ENCODE data around the gene KCNK7. TPM values are rescaled to one million over a fixed set of nuclear protein-coding genes. Genes with fewer than 3 reads are reported as not detected.
A peak's percentile ranks its signal among the peaks of the same experiment; 100 is the strongest.

The KCNK7 gene
- total RNA-seq, 1 experiment from 2014 or later, result not detected

DNA sequence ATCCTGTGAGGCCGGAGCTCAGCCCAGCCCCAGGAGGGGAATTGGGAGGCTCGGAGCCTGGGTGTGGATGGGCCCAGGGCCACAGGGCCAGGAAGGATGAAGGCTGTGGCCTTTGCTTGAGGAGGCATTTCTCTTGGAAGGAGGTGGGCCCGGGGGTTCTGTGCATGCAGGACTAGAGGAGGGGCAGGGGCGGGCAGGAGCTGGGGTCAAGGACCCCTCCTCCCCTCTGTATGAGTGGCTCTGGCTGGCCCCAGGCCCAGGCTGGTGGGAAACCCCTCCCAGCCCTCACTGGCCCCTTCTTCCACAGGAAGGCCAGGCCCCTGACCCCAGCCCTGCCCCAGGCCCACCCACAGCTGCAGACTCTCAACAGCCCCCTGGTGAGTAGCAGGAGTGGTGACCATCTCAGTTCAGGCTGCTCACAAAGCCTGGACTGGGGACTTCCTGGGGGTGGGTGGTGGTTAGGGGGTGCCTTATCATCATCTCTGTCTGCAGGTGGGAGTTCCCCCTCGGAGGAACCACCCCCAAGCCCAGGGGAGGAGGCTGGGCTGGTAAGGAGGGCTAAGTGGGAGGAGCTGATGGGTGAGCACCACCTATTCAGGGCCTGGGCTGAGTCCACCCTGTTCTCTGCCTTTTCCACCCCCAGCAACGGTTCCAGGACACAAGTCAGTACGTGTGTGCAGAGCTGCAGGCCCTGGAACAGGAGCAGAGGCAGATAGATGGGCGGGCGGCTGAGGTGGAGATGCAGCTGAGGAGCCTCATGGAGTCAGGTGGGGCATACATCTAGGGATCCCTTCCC, 6.0 kb downstream of the KCNK7 start:
- DNase-seq (ENCODE audit: low spot score), result no peak

DNA sequence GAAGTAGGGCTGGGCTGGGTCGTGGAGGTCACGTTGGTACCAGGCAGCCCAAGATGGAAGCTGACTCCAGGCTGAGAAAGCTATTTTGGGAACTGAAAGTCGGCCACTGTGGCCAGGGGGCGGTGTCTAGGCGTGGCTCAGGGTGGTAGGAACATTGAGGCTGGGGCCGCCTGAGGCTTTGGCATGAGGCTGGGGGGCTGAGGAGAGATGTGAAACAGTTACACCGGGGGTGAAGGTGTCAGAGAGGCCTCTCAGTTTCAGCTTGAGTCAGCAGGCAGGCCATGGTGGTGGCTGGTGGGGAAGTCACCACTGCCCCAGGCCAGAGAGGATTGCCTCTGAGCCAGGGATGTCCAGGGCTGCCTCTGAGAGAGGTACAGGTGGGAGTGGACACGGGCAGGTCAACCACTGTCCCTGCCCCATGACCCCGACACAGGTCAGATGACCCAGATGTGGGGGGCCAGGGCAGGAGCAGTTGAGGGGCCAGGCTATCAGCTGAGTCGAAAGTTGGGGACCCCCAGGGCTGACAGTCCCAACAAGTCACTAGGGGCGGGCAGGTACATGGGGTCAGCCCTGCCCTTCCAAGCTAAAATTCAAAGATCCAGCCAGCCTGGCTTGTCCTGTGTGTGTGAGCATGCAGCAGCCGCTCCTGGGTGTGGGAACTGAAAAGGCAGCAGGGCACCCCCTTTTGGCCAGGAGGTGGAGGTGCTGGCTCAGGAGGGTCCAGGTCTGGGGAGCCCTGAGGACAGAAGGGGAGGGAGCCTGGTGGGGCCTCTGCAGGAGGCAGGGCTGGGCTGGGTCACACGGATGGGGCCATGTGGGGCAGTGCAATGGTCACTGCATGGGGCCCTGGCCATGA, 7.2 kb downstream of the KCNK7 start:
- no peak for DNase-seq (ENCODE audit: low spot score)

DNA sequence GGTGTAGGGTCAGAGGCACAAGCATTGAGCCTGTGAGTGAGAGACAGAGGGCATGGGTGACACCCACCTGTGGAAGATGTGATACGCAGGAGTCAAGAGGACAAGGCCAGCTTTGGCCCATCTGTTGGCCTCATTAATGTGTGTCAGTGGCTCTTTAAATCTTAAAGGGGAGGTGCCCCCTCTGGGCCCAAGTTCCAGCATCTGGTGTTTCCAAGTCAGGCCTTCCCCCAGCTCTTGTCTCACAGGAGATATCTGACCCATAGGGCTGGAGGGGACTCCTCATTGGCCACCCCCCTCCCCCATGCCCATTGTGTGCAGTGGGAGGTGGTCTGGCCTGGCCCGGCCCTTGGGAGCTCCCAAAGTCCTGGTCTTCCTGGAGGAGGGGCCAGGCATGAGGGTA, 8.9 kb downstream of the KCNK7 start:
- no peak for DNase-seq (ENCODE audit: low spot score)

DNA sequence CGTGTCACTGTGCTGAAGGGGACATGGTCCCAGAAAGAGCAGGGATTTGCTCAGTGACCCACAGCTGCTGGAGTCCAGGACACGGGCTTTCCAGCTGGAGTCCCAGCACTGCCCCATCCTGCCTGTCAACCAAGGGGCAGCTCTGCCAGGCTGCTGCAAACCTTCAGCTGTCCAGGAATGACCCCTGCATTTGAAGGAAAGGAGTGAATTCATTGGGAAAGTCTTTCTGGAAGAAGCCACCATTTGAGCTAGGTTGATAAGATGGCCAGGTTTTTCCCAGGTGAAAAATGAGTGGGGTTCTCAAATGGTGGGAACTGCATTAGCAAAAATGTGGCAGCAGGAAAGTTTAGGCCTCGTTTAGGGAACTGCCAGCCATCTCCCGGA, 9.4 kb downstream of the KCNK7 start:
- no peak for DNase-seq (ENCODE audit: low spot score)

DNA sequence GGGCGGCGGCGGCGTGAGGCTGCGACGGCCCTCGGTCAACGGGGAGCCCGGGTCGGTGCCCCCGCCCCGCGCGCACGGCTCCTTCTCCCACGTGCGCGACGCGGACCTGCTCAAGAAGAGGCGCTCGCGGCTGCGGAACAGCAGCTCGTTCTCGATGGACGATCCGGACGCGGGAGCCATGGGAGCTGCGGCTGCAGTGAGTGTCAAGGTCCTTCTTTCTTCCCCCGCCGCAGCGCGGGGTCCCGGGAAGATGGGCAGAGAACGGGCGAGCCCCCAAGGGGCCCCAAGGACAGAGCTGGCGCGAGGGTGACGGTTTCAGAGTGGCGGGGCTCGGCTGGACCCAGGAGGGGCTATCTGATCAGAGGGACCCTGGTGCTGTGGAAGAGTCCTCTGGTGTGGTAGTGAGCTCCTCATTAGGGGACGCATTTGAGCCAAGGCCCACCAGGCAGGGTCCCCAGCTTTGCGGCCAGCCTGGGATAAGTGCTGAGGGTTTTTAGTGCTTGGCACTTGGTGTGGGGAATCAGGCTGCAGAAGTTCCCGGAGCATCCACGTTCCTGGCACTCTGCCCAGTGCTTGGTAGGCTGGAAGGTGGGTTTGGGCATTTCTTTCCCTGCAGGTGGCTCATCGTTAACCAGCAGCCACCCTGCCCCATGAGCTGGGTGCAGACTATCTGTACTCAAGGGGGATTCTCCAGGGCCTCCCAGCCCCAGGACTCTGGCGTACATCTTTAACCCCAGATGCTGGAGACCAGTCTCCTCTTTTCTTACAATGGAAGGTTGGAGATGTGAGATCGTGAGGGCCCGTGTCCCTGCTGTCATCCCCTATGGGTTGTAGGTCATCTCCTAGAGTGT, 10.0 kb downstream of the KCNK7 start:
- no peak for DNase-seq (ENCODE audit: low spot score)

DNA sequence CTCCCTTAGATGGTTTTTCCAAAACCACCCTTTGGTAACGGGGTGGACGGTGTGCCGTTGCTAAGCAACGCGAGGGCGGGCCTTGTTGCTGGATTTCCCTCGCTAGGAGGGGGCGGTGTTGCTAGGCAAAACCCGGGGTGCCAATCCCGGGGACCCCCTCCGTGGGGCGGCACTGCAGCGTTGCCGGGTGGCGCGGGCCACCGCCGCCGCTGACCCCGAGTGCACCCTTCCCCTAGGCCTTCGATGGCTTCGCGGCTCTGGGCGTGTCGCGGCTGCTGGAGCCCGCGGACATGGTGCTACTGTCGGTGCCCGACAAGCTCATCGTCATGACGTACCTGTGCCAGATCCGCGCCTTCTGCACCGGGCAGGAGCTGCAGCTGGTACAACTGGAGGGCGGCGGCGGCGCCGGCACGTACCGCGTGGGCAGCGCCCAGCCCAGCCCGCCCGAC, 10.9 kb downstream of the KCNK7 start:
- DNase-seq (ENCODE audit: low spot score), result no peak

DNA sequence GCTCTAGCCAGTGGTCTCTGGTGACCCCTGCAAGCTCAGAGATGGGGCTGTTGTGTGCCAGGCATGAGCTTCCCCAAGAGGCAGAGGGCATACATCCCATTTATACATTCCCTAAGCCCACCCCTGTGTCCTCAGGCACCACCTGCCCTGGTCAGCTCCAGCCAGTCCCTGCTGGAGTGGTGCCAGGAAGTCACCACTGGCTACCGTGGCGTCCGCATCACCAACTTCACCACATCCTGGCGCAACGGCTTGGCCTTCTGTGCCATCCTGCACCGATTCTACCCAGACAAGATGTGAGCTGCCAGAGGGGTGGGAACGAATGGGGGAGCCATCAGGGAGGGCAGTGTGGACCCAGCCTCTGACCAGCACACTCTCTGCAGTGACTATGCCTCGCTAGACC, 11.5 kb downstream of the KCNK7 start:
- no peak for DNase-seq (ENCODE audit: low spot score)

DNA sequence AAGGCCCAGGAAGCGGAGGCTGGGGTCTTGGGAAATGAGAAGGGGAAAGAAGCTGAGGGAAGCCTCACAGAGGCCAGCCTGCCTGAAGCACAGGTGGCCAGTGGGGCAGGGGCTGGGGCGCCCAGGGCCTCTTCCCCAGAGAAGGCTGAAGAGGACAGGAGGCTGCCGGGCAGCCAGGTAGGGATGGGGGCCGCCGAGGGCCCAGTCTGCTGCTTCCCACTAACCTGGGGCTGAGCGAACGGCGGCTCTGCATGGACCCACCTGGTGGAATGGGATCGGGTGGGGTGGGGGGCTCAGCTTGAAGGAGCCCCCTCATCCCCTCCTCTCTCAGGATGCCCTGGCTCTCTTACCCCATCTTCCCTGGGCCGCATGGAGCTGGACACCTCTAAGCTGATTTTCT, 12.0 kb downstream of the KCNK7 start:
- no peak for DNase-seq (ENCODE audit: low spot score)

DNA sequence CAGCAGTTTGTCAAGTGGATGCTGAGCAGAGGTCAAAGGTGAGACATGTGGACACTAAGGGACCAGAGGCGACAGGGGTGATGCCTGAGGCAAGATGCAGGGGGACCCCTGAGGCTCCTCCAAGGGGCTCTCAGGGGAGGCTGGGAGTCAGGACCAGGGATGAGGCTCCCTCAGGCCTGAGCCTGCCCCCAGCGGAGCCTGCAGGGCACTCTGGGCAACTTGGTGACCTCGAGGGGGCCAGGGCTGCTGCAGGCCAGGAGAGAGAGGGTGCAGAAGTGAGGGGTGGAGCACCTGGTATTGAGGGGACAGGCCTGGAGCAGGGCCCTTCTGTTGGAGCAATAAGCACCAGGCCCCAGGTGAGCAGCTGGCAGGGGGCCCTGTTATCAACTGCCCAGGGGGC, 13.7 kb downstream of the KCNK7 start:
- DNase-seq (ENCODE audit: low spot score), result no peak

DNA sequence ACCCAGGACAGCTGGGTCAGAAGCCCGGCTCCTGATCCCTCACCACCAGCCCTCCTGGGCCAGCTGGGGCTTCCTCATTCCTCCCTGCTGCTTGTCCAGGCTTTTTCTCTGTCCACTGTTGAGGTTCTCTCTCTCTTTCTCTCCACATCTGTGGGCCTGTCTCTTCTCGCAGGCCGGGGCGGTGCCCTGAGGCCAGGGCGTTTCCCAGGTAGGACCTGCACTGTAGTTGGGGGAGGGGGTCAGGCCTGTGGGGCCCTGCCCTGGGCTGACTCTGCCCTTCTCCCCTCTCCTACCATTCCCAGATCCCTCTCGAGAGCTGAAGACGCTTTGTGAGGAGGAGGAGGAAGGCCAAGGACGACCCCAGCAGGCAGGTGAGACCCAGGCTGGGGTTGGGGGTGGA, 14.8 kb downstream of the KCNK7 start:
- DNase-seq (ENCODE audit: low spot score), result no peak

DNA sequence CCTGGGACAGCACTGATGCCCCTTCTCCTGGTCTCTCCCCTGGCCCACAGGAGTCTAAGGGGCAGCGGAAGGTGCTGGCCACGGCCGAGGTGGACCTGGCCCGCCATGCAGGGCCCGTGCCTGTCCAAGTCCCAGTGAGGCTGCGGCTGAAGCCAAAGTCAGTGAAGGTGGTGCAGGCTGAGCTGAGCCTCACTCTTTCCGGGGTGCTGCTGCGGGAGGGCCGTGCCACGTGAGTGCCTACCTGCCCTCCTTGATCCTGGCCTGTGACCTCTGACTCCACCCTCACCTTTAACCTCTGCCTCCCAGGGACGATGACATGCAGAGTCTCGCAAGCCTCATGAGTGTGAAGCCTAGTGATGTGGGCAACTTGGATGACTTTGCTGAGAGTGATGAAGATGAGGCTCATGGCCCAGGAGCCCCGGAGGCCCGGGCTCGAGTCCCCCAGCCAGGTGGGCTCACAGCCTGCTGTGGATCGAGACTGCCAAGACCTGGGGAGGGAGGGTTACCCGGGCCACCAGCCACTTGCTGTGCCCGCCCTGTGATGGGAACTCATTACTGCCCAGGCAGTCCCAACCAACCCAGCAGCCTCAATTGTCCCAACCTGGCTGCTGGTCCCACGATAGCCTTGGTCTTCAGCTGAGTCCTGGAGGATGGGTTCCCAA, 15.4 kb downstream of the KCNK7 start:
- DNase-seq (ENCODE audit: low spot score), result no peak

DNA sequence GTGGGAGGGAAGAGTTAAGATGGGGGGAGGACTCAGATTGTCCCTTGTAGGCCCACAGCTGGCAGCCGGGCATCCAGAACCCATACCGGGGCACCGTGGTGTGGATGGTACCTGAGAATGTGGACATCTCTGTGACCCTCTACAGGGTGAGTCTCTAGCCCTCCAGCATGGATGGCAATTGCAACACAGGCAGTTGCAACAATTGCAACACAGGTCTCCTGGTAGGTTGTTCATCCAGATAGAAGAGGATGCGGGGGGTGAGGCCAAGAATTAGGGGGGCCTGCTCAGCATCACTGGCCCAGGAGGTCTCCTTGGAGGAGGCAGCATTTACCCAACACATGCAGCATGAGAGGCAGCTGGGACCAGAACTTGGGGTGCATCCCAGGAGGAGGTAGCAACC, 16.3 kb downstream of the KCNK7 start:
- DNase-seq (ENCODE audit: low spot score), result no peak

DNA sequence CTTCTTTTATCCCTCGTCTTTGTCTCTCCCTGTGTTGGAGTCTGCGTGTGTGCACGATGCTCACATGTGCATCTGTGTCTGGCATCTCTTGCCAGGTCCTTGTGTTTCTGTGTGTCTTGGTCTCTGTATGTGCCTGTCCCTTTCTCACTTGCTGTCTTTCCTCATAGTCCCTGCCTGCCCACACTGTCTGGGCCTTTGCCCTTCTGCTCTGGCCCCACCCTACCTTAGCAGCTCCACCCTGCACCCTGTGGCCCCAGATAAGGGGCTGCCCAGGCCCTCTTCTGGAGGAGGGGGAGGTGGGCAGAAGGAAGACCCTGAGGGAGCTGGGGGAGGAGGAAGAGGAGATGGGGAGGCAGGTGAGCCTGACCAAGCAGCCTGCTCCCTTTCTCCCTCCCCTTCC, 16.9 kb downstream of the KCNK7 start:
- no peak for DNase-seq (ENCODE audit: low spot score)

DNA sequence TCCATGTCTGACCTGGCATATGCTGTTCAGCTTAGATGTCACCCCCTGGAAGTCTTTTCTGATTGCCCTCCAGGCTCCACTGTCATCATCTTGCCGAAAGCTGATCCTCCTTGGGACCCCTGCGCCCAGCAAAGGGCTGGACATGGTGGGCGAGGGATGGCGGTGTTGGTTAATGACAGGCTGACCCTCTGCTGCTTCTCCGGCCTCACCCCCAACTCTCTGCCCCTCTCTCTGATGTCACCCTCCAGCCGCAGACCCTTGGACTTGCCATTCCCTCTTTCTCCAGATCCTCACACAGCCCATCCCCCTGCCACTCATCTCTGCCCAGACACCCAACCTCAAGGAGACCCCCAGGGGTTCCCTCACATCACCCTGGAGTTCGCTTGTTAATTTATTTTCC, 17.5 kb downstream of the KCNK7 start:
- no peak for DNase-seq (ENCODE audit: low spot score)

DNA sequence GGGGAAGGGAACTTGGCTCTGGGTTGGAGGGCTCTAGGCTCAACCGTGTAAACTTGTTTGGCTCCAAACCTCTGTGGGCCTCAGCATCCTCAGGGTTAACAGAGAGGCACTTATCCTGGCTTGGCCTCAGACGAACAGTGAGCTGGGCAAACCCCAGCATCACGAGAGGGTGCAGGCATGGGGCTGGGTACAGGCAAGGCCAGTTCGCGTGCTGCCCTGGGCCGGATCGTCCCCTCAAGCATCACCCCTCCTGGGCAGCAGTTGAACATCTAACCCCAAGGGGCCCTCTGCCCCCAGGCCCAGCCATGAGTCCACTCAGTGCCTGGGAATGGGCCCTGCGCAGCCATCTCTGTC, 17.9 kb downstream of the KCNK7 start:
- DNase-seq (ENCODE audit: low spot score), result no peak

DNA sequence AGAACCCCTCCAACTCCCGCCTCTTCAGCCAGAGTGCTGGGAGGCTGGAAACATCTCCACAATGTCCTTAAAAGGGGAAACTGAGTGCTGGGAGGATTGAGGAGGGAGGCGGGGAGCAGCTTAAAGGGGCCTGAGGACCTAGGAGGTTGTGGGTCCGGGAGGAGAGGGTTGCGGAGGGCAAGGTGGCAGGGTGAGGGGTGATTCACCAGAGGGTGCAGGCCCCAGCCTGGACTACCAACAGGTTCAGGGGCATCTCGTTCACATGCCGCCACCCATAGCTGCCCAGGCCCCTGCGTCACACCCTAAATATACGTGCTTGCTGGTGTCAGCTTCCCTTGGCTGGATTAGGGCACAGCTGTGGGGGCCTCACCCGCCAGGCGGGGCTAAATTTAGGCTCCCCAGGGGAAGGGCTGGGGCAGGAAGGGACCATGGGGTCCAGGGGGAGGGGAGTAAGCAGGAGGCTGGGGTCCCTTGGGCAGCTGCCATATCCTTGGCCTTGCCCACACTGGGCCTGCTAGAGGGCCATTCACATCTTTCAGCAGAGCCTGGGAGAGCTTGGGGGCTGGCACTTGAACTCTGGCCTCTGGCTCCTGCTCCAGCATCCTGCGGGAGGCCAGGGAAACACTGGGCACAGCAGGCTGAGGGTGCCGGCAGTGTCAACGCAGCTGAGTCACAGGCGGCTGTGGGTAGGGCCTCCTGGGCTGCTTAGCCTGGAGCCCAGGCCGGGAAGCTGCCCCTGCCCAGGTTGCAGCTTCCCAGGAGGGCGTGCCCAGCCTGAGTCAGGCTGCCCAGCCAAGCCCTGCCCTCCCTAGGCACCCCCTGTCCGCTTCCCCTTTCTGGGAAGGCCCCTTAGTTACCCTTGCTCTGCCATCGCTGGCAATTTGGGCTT, 18.5 kb downstream of the KCNK7 start:
- peak; percentile 78 for DNase-seq (ENCODE audit: low spot score)

DNA sequence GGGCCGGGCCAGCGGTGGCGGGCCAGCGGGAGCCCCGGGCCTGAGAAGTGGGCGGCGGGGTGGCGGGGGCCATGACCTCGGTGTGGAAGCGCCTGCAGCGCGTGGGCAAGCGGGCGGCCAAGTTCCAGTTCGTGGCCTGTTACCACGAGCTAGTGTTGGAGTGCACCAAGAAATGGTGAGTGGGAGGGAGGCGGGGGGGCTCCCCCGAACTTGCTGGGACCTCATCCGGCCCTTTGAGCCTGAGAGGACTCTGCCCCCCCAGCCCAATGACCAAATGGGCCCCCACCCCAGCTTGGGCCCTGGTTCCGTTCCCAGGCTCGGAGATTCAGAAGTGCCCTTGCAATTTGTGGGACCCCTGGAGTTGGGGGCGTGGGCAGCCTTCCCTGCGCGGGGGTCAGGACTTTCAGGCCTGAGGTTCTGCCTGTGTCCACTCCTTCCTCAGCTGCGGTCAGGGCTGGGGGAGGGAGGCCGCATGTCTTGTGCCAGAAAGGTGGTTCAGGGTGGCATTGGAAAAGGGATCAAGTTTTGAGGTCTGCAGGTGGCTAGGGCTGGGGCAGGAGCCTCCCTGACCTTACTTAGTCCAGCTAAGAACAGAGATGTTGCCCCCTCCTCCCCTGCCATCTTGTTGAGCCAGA, 19.3 kb downstream of the KCNK7 start:
- no peak for DNase-seq (ENCODE audit: low spot score)

DNA sequence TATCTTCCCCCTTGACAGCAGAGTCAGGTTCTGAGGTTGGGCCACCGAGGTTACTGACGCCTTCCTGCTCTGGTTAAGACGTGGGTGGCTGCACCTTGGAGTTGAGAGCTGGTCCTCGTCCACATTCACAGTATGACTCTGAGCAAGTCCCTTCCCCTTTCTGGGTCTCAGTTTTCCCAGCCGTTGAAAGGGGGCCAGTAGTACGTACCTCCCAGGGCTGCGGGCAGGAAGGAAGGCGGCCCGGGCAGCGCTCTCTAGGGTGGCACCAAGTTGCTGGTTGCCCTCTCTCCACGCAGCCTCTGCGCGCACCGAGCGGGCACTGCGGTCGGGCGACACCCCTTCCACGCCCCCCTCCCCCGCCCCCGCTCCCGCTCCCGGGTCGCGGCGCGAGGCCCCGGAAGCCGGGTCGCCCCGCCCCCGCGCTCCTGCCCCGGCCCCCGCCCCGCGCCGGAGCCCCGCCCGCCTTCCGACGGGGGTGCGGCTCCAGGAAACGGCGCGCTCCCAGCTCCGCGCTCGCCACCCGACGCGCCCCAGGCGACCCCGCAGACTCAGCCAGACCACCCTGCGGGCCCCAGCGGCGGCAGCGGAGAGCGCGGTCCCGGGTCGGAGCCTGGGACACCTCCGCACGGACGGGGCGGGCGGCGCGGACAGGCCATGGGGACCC, 19.9 kb downstream of the KCNK7 start, which contains the start of gene EHBP1L1:
TSS of gene EHBP1L1 (plus strand) at position 486 of the 664 bp plus-strand sequence. CDS start 250 bp downstream, outside the sequence.
- peak; percentile 64 for DNase-seq (ENCODE audit: low spot score)

DNA sequence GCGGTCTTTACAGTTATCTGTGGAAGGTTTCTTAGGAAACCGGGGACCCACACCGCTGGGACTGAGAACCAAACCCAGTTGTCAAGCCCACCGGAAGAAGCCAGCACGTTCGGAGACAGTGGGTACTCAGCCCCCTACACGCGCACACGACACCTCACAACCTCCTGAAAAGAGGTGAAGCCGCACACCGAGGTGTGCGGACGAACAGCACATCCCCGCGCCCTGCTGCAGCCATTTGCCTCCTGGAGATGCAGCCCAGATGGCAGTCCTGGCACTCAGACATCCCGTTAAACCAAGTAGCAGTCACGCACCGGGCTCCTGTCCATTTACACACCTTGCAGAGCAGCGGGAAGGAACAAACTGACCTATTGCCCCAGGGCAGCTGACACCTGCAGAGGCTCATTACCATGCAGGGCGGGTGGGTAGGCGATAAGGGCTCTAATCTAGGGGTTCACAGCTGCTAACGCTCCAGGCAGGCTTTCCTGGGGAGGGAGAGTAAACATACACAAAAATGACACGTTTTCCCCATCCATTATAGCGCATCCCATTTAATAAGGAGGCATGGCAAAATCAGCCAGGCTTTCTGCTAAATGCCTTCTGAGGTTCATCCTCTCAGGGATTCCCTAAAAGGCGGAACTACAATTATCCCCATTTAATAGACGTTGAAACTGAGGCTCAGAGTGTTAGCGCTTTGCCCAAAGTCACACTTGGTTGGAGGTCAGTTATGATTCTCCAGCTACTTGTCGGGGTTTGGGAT, 20.6 kb downstream of the KCNK7 start:
- no peak for DNase-seq (ENCODE audit: low spot score)

All from H4 (cell line).